Measurements from ENCODE around the gene CAVIN1. TPM values are rescaled to one million over a fixed set of nuclear protein-coding genes. Genes with fewer than 3 reads are reported as not detected.
A peak's percentile ranks its signal among the peaks of the same experiment; 100 is the strongest.
"Not testable (repeated sequence)": the region's sequence is repeated elsewhere in the genome, so short reads cannot be mapped to it uniquely, and the experiment has no call there.

CAVIN1 gene
- total and polyA plus RNA-seq, 4 donors: 110 to 277 (median 159) TPM

DNA sequence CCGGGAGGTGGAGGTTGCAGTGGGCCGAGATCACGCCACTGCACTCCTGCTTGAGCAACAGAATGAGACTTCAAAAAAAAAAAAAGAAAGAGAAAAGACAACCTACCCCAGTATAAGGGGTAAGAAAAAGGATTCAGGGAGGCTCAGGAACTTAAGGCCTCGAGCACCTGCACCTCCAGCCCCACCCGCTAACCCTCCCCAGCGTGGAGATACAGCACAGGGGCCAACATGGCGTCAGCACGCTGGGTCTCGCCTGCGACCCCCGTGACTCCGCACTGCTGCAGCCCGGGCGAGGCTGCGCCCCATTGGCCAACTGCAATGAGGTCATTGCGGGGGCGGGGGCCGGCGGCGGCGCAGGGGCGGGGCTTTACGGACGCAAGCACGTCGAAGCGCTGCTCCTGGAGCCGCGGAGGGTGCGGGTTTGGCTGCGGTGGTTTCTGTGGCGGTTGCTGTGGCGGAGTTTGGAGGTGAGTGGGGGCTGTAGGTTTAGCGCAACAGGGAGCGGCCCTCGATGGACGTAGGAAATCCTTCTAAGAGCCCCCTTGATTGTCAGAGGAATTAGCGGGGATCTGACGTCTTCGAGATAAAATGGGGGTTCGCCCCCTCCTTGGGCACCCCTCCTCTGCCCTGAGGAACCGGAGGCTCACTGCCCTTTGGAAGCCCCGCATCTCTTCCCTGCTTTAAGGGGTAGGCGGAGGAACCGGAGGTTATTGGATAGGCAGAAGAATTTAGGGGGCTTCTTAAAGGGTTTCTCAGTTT, 35.6 kb upstream of the CAVIN1 start, which contains the start of gene ATP6V0A1:
Gene ATP6V0A1 (plus strand): TSS at position 382 of the 759 bp plus-strand sequence. CDS start 2,017 bp downstream, outside the sequence.
- Histone ChIP-seq H3K27me3 (ENCODE audit: control insufficient read depth in 3 of 3, insufficient read depth in 3 of 3, low read length in 2 of 3) (no peaks in the 10 kb centered on the region), H3K9me3 (ENCODE audit: control insufficient read depth in 4 of 4, insufficient read depth in 3 of 4, low read length in 3 of 4) (no peaks in the 10 kb centered on the region), H3K4me1 (ENCODE audit: control insufficient read depth in 5 of 5, insufficient read depth in 5 of 5, low read length in 5 of 5) (peaks cover 2 to 32% (median 14%) of the 10 kb centered on the region in 5 donors), H3K9ac (ENCODE audit: insufficient read depth in 1 of 2, low read length in 2 of 2) (peak within 1 kb of the TSS; percentile 80 to 81), H3K4me3 (peak within 1 kb of the TSS; percentile 71), H3K27ac (ENCODE audit: low read depth in 1 of 2, low read length in 1 of 2) (peak within 1 kb of the TSS; percentile 86 to 93), H3K36me3 (ENCODE audit: control insufficient read depth in 4 of 4, insufficient read depth in 4 of 4, low read length in 4 of 4) (peaks cover 4 to 9% (median 6%) of the 10 kb centered on the region in 4 donors)
- WGBS, 2 donors: 0 to 1% methylated on average over 41 to 45 of the region's 45 CpGs
- TF ChIP-seq, protein P1, sequence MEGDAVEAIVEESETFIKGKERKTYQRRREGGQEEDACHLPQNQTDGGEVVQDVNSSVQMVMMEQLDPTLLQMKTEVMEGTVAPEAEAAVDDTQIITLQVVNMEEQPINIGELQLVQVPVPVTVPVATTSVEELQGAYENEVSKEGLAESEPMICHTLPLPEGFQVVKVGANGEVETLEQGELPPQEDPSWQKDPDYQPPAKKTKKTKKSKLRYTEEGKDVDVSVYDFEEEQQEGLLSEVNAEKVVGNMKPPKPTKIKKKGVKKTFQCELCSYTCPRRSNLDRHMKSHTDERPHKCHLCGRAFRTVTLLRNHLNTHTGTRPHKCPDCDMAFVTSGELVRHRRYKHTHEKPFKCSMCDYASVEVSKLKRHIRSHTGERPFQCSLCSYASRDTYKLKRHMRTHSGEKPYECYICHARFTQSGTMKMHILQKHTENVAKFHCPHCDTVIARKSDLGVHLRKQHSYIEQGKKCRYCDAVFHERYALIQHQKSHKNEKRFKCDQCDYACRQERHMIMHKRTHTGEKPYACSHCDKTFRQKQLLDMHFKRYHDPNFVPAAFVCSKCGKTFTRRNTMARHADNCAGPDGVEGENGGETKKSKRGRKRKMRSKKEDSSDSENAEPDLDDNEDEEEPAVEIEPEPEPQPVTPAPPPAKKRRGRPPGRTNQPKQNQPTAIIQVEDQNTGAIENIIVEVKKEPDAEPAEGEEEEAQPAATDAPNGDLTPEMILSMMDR (IDR thresholded peaks at IDR 0.05; ENCODE audit: control extremely low read depth, extremely low read depth): no peak
- ATAC-seq (ENCODE audit: insufficient read depth, low FRiP score): peak; percentile 93
- peak; percentile 92 to 96 (median 95) for DNase-seq

DNA sequence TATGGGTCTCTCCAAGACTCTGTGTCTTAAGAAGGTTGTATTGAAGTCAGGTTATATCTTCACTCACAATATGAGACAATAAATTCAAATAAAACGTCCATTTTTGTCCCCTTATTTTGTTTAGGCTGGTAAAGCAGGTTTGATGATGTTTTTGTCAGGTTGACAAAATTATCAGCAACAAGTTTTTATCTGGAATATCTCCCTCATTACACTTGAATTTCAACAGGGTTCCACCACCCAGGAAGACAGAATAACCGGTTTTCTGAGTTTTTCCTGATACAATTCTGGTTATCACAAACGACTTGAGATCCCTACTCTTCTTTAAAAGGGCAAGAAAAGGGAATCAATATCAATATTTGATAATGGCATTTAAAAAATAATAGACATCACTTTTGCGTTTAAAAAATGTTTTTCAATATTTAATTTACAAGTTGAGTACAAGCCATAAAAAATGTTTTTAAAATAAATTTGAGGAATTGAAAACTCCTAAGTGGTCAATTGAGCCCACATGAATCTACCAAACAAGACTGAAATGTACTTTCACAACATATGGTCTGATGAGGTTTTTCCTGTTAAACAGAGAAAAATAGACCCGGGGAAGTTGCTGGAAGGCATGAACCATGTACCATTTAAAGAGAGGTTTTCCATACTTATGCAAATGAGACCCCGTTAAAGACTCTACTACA, 34.2 kb upstream of the CAVIN1 start:
- Histone ChIP-seq H3K9ac (ENCODE audit: insufficient read depth in 1 of 2, low read length in 2 of 2) (peak overlapping the region in 1 of 2 donors; percentile 16), H3K27me3 (ENCODE audit: control insufficient read depth in 3 of 3, insufficient read depth in 3 of 3, low read length in 2 of 3) (no peaks in the 10 kb centered on the region), H3K9me3 (ENCODE audit: control insufficient read depth in 4 of 4, insufficient read depth in 3 of 4, low read length in 3 of 4) (no peaks in the 10 kb centered on the region), H3K27ac (ENCODE audit: low read depth in 1 of 2, low read length in 1 of 2) (peak overlapping the region; percentile 63 to 88), H3K36me3 (ENCODE audit: control insufficient read depth in 4 of 4, insufficient read depth in 4 of 4, low read length in 4 of 4) (peaks cover 0 to 5% (median 5%) of the 10 kb centered on the region in 4 donors), H3K4me3 (no peak overlapping the region), H3K4me1 (ENCODE audit: control insufficient read depth in 5 of 5, insufficient read depth in 5 of 5, low read length in 5 of 5) (peaks cover 2 to 32% (median 14%) of the 10 kb centered on the region in 5 donors)
- no peak for ATAC-seq (ENCODE audit: insufficient read depth, low FRiP score)
- WGBS, 2 donors: 8 to 14% methylated on average over 6 of the region's 6 CpGs
- DNase-seq: peak in 2 of 3 donors; percentile 29 to 34
- TF ChIP-seq, protein P1 (IDR thresholded peaks at IDR 0.05; ENCODE audit: control extremely low read depth, extremely low read depth): no peak

DNA sequence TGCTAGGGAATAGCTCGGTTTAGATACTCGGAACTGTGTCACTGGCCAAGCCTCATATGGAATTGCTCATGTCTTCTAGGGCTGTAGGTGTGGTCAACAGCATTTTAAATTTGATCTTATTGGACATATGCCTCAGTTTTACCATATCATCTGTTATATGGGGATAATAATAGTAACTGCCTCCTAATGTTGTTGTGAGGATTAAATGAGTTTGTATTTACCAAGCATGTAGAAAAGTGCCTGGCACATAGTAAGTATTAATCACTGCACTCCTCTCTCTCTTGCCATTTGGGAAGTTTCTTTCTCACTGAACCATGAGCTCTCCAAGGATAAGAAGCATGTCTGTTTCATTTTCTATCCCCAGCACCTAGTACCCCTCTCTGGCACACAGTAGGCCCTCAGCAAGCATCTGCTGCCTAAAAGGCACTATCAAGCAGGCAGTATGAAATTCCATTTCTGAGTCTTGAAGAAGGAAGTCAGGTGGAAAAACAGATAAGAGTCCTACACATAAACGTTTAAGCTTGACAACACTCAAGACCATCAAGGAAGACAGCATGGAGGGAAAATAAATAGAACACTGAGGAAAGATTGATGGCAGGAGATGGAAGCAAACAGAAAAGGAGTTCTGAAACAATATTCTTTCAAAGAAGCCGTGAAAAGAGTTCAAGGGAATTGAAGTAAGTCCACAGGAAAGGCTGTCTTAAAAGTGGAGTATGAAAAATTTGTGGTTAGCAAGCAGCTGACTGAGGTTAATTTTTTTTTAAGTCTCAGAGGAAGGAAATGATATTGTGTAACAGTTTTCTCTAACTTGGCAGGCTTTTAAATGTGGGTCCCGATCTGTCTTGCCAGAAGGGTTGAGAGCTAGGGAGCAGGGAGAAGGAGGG, 33.4 kb upstream of the CAVIN1 start:
- ATAC-seq (ENCODE audit: insufficient read depth, low FRiP score) (no peak), DNase-seq (peak in 2 of 3 donors; percentile 86 to 92)
- Histone ChIP-seq H3K4me3 (no peak overlapping the region), H3K27ac (ENCODE audit: low read depth in 1 of 2, low read length in 1 of 2) (peak overlapping the region; percentile 88 to 93), H3K27me3 (ENCODE audit: control insufficient read depth in 3 of 3, insufficient read depth in 3 of 3, low read length in 2 of 3) (no peaks in the 10 kb centered on the region), H3K9me3 (ENCODE audit: control insufficient read depth in 4 of 4, insufficient read depth in 3 of 4, low read length in 3 of 4) (no peaks in the 10 kb centered on the region), H3K36me3 (ENCODE audit: control insufficient read depth in 4 of 4, insufficient read depth in 4 of 4, low read length in 4 of 4) (peaks cover 0 to 4% (median under 1%) of the 10 kb centered on the region in 4 donors), H3K4me1 (ENCODE audit: control insufficient read depth in 5 of 5, insufficient read depth in 5 of 5, low read length in 5 of 5) (peaks cover 2 to 32% (median 14%) of the 10 kb centered on the region in 5 donors), H3K9ac (ENCODE audit: insufficient read depth in 1 of 2, low read length in 2 of 2) (peak overlapping the region in 1 of 2 donors; percentile 47)
- 38 to 39% methylated on average over 5 of the region's 5 CpGs for WGBS, 2 donors
- TF ChIP-seq, protein P1 (IDR thresholded peaks at IDR 0.05; ENCODE audit: control extremely low read depth, extremely low read depth): no peak

DNA sequence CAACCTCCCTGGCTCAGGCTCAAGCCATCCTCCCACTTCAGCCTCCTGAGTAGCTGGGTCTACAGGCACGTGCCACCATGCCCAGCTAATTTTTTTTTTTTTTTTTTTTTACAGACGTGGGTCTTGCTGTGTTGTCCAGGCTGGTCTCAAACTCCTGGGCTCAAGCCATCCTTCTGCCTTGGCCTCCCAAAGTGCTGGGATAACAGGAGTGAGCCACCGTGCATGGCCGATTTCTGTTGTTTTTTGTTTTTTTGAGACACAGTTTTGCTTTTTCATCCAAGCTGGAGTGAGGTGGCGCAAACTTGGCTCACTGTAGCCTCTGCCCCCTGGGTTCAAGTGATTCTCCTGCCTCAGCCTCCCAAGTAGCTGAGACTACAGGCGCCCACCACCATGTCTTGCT, 31.9 kb upstream of the CAVIN1 start:
- not testable (repeated sequence) for H3K4me3 ChIP-seq; H3K27ac ChIP-seq (ENCODE audit: low read depth in 1 of 2, low read length in 1 of 2); H3K9ac ChIP-seq (ENCODE audit: insufficient read depth in 1 of 2, low read length in 2 of 2); DNase-seq; H3K27me3 ChIP-seq (ENCODE audit: control insufficient read depth in 3 of 3, insufficient read depth in 3 of 3, low read length in 2 of 3); ATAC-seq (ENCODE audit: insufficient read depth, low FRiP score); H3K9me3 ChIP-seq (ENCODE audit: control insufficient read depth in 4 of 4, insufficient read depth in 3 of 4, low read length in 3 of 4); H3K36me3 ChIP-seq (ENCODE audit: control insufficient read depth in 4 of 4, insufficient read depth in 4 of 4, low read length in 4 of 4)
- H3K4me1 ChIP-seq (ENCODE audit: control insufficient read depth in 5 of 5, insufficient read depth in 5 of 5, low read length in 5 of 5): peaks cover 2 to 27% (median 8%) of the 10 kb centered on the region in 5 donors
- 92 to 94% methylated on average over 6 of the region's 6 CpGs for WGBS, 2 donors

Measured in lung (tissue), 12 donors.